HepG2 (cell line): ENCODE results near the gene C17orf75. TPM values are rescaled to one million over a fixed set of nuclear protein-coding genes. Genes with fewer than 3 reads are reported as not detected.
A peak's percentile ranks its signal among the peaks of the same experiment; 100 is the strongest.

Source experiments
- ATF3 ChIP-seq: sonication (generic); formaldehyde crosslinking; IDR thresholded peaks from 2 replicates; pipeline ENCODE4 v1.4.0; 2020; ENCODE audit warnings: missing genetic modification reagents
- MZF1 ChIP-seq: sonication (generic); formaldehyde crosslinking; IDR thresholded peaks from 2 replicates; pipeline ENCODE4 v1.8.1; 2023; ENCODE audit warnings: mild to moderate bottlenecking, missing genetic modification reagents, borderline replicate concordance
- NCOR1 ChIP-seq: fragments of 200-600 bp; sonication (generic); IDR thresholded peaks from 2 replicates; pipeline ENCODE4 v1.7.0; 2017; ENCODE audit warnings: antibody characterized with exemption, low read length, borderline replicate concordance
- RNF2 ChIP-seq: fragments of 450-650 bp; conservative IDR thresholded peaks from 2 replicates; pipeline ENCODE4 v1.6.1; 2016; ENCODE audit warnings: low read depth
- SMAD3 ChIP-seq: sonication (generic); formaldehyde crosslinking; IDR thresholded peaks from 2 replicates; pipeline ENCODE4 v1.4.0; 2020; ENCODE audit warnings: missing genetic modification reagents
- ZNF7 ChIP-seq: IDR thresholded peaks from 2 replicates; pipeline ENCODE4 v1.6.1; 2016; ENCODE audit warnings: missing biosample characterization, missing genetic modification reagents
- polyA plus RNA-seq, 8 experiments: library from polyadenylated mRNA; depleted of rRNA in 3 of 8; stranded (reverse) in 7 of 8; unstranded in 1 of 8; fragments of >200 nt; fragmentation: Illumina TruSeq in 4 of 8; extraction: Trizol in 4 of 8; gene quantifications; 2 replicates each; pipeline versions ENCODE4 v1.2.1 to v1.2.3, GENCODE V29; 2011 to 2016; ENCODE audit warnings: low read depth in 4 of 8, missing spikeins in 1 of 8, mixed read lengths in 1 of 8; ENCODE audit not compliant: insufficient read depth in 1 of 8
- total RNA-seq, 5 experiments: library from RNA; depleted of rRNA; stranded (reverse); fragments of >200 nt; fragmentation: Illumina TruSeq; extraction: Trizol; gene quantifications; 2 replicates each; pipeline ENCODE4 v1.2.3, GENCODE V29; 2016; ENCODE audit warnings: low read depth in 1 of 5
- TF ChIP-seq, protein P1 (sequence below): sonication (generic); formaldehyde crosslinking; IDR thresholded peaks from 2 replicates; pipeline ENCODE4 v1.4.0; 2020; ENCODE audit warnings: mild to moderate bottlenecking, missing genetic modification reagents
- TF ChIP-seq, protein P2 (sequence below): IDR thresholded peaks from 2 replicates; pipeline ENCODE4 v1.6.1; 2016; ENCODE audit warnings: missing compliant biosample characterization, missing genetic modification reagents, borderline replicate concordance

Gene C17orf75
- total and polyA plus RNA-seq, 2 of the 13 experiments (the other 11 are each of a cell fraction or from before 2014, with no cell fraction given) = 16.2 to 33.0 TPM

- TF ChIP-seq, protein P1, sequence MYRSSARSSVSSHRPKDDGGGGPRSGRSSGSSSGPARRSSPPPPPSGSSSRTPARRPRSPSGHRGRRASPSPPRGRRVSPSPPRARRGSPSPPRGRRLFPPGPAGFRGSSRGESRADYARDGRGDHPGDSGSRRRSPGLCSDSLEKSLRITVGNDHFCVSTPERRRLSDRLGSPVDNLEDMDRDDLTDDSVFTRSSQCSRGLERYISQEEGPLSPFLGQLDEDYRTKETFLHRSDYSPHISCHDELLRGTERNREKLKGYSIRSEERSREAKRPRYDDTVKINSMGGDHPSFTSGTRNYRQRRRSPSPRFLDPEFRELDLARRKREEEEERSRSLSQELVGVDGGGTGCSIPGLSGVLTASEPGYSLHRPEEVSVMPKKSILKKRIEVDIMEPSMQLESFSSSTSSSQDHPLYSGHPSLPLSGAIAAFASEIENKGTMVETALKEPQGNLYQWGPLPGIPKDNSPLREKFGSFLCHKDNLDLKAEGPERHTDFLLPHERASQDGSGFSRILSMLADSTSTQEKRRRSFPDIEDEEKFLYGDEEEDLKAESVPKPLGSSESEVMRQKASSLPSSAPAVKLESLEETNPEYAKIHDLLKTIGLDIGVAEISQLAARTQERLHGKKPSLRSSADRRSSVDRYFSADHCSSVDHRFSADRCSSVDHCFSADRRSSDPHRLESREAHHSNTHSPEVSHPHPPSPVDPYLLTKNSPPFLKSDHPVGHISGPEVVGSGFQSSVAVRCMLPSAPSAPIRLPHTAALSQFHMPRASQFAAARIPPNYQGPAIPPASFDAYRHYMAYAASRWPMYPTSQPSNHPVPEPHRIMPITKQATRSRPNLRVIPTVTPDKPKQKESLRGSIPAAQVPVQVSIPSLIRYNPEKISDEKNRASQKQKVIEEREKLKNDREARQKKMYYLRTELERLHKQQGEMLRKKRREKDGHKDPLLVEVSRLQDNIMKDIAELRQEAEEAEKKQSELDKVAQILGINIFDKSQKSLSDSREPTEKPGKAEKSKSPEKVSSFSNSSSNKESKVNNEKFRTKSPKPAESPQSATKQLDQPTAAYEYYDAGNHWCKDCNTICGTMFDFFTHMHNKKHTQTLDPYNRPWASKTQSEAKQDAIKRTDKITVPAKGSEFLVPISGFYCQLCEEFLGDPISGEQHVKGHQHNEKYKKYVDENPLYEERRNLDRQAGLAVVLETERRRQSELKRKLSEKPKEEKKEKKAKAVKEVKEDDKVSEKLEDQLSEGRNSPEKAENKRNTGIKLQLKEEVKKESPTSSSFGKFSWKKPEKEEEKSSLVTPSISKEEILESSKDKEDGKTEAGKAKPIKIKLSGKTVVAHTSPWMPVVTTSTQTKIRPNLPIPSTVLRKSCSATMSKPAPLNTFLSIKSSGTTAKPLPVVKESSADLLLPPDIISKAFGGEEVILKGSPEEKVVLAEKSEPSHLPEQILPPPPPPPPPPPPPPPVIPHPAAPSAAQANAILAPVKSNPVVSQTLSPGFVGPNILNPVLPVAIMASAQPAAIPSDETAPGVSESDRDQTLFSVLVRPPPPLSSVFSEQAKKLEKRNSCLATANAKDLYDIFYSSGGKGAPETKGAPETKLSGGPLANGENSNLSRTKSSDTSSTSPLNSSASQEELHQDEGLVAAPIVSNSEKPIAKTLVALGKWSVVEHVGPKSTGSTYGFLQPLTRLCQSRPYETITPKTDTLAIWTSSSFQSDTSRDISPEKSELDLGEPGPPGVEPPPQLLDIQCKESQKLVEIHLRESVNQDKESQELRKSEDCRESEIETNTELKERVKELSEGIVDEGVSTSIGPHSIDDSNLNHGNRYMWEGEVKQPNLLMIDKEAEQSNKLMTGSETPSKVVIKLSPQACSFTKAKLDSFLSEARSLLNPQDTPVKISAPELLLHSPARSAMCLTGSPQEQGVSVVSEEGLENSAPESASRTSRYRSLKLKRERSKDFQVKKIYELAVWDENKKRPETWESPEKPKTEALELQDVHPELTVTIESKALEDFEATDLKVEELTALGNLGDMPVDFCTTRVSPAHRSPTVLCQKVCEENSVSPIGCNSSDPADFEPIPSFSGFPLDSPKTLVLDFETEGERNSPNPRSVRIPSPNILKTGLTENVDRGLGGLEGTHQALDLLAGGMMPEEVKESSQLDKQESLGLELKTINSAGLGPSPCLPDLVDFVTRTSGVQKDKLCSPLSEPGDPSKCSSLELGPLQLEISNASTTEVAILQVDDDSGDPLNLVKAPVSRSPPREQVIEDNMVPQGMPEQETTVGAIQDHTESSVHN (CRISPR knock-in tag) = no peak
- TF ChIP-seq, protein P2, sequence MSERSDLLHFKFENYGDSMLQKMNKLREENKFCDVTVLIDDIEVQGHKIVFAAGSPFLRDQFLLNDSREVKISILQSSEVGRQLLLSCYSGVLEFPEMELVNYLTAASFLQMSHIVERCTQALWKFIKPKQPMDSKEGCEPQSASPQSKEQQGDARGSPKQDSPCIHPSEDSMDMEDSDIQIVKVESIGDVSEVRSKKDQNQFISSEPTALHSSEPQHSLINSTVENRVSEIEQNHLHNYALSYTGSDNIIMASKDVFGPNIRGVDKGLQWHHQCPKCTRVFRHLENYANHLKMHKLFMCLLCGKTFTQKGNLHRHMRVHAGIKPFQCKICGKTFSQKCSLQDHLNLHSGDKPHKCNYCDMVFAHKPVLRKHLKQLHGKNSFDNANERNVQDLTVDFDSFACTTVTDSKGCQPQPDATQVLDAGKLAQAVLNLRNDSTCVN (CRISPR knock-in tag) = no peak
- TF ChIP-seq RNF2 (no peak), SMAD3 (no peak), ZNF7 (CRISPR knock-in tag) (no peak), MZF1 (CRISPR knock-in tag) (no peak), NCOR1 (peak; percentile 37; the same call in 1 of the 2 replicates), ATF3 (CRISPR knock-in tag) (no peak)
These were observed 6.5 kb upstream of the C17orf75 start (continued) for GRCh38 chr17:32348483-32348800.
